ENCODE data around the gene ECHDC1. TPM values are rescaled to one million over a fixed set of nuclear protein-coding genes. Genes with fewer than 3 reads are reported as not detected.
A peak's percentile ranks its signal among the peaks of the same experiment; 100 is the strongest.

The ECHDC1 gene
- total and polyA plus RNA-seq, 5 donors, result 31.9 to 40.5 (median 33.0) TPM

- intact Hi-C loops (cut with DNase I), result no loop called here
- Histone ChIP-seq H3K27me3 (ENCODE audit: control insufficient read depth, insufficient read depth) (no peaks in the 10 kb centered on the region), H3K9me3 (ENCODE audit: control insufficient read depth, low read length) (no peaks in the 10 kb centered on the region), H3K4me1 (ENCODE audit: control insufficient read depth, insufficient read depth, low read length) (peaks cover 2% of the 10 kb centered on the region), H3K4me3 (ENCODE audit: low read length) (no peak overlapping the region), H3K27ac (ENCODE audit: low read length) (no peak overlapping the region)
- DNase-seq (no peak), ATAC-seq (no peak)
- 98% methylated on average over 1 of the region's 1 CpG for WGBS
Observed at GRCh38 chr6:127282184-127282583, 61.2 kb downstream of the ECHDC1 start.

- H3K27ac ChIP-seq (ENCODE audit: low read length), result no peak overlapping the region
- WGBS, result 27% methylated on average over 1 of the region's 1 CpG
- H3K9me3 ChIP-seq (ENCODE audit: control insufficient read depth, low read length), result no peaks in the 10 kb centered on the region
- H3K4me3 ChIP-seq (ENCODE audit: low read length), result no peak overlapping the region
- ATAC-seq (no peak), DNase-seq (no peak)
- H3K27me3 ChIP-seq (ENCODE audit: control insufficient read depth, insufficient read depth), result no peaks in the 10 kb centered on the region
- H3K4me1 ChIP-seq (ENCODE audit: control insufficient read depth, insufficient read depth, low read length), result peaks cover 2% of the 10 kb centered on the region
- intact Hi-C loops (cut with DNase I), result no loop called here
Observed at GRCh38 chr6:127279815-127280214, 63.6 kb downstream of the ECHDC1 start.

- no peaks in the 10 kb centered on the region for H3K27me3 ChIP-seq (ENCODE audit: control insufficient read depth, insufficient read depth)
- no peak for ATAC-seq
- peaks cover 5% of the 10 kb centered on the region for H3K4me1 ChIP-seq (ENCODE audit: control insufficient read depth, insufficient read depth, low read length)
- no peak overlapping the region for H3K4me3 ChIP-seq (ENCODE audit: low read length)
- no peak for DNase-seq
- no peaks in the 10 kb centered on the region for H3K9me3 ChIP-seq (ENCODE audit: control insufficient read depth, low read length)
- H3K27ac ChIP-seq (ENCODE audit: low read length), result no peak overlapping the region
- WGBS, result 88% methylated on average over 3 of the region's 3 CpGs
- intact Hi-C loops (cut with DNase I), result no loop called here
Observed at GRCh38 chr6:127277878-127278843, 65.2 kb downstream of the ECHDC1 start.

- WGBS, result 96% methylated on average over 1 of the region's 1 CpG
- Histone ChIP-seq H3K27me3 (ENCODE audit: control insufficient read depth, insufficient read depth) (no peaks in the 10 kb centered on the region), H3K9me3 (ENCODE audit: control insufficient read depth, low read length) (no peaks in the 10 kb centered on the region), H3K4me3 (ENCODE audit: low read length) (no peak overlapping the region), H3K27ac (ENCODE audit: low read length) (no peak overlapping the region), H3K4me1 (ENCODE audit: control insufficient read depth, insufficient read depth, low read length) (peaks cover 5% of the 10 kb centered on the region)
- no peak for ATAC-seq
- intact Hi-C loops (cut with DNase I), result no loop called here
- no peak for DNase-seq
Observed at GRCh38 chr6:127276331-127276730, 67.1 kb downstream of the ECHDC1 start.

- Histone ChIP-seq H3K27me3 (ENCODE audit: control insufficient read depth, insufficient read depth) (no peaks in the 10 kb centered on the region), H3K27ac (ENCODE audit: low read length) (no peak overlapping the region), H3K4me3 (ENCODE audit: low read length) (no peak overlapping the region), H3K9me3 (ENCODE audit: control insufficient read depth, low read length) (no peaks in the 10 kb centered on the region), H3K4me1 (ENCODE audit: control insufficient read depth, insufficient read depth, low read length) (peaks cover 5% of the 10 kb centered on the region)
- ATAC-seq (no peak), DNase-seq (no peak)
- 88% methylated on average over 2 of the region's 2 CpGs for WGBS
- intact Hi-C loops (cut with DNase I), result no loop called here
Observed at GRCh38 chr6:127273499-127273898, 69.9 kb downstream of the ECHDC1 start.

- H3K27ac ChIP-seq (ENCODE audit: low read length), result no peak overlapping the region
- no peaks in the 10 kb centered on the region for H3K27me3 ChIP-seq (ENCODE audit: control insufficient read depth, insufficient read depth)
- ATAC-seq (no peak), DNase-seq (no peak)
- intact Hi-C loops (cut with DNase I), result no loop called here
- peaks cover 5% of the 10 kb centered on the region for H3K4me1 ChIP-seq (ENCODE audit: control insufficient read depth, insufficient read depth, low read length)
- no peak overlapping the region for H3K4me3 ChIP-seq (ENCODE audit: low read length)
- no peaks in the 10 kb centered on the region for H3K9me3 ChIP-seq (ENCODE audit: control insufficient read depth, low read length)
- WGBS, result 89% methylated on average over 3 of the region's 3 CpGs
Observed at GRCh38 chr6:127272576-127272975, 70.8 kb downstream of the ECHDC1 start.

- Histone ChIP-seq H3K27me3 (ENCODE audit: control insufficient read depth, insufficient read depth) (no peaks in the 10 kb centered on the region), H3K4me3 (ENCODE audit: low read length) (peak overlapping the region; percentile 84), H3K9me3 (ENCODE audit: control insufficient read depth, low read length) (no peaks in the 10 kb centered on the region), H3K27ac (ENCODE audit: low read length) (peak overlapping the region; percentile 92), H3K4me1 (ENCODE audit: control insufficient read depth, insufficient read depth, low read length) (no peaks in the 10 kb centered on the region)
- ATAC-seq (no peak), DNase-seq (peak in 1 of 3 donors; percentile 40)
- 2% methylated on average over 16 of the region's 16 CpGs for WGBS
- intact Hi-C loops (cut with DNase I), result no loop called here
Observed at GRCh38 chr6:127267646-127268625, 75.5 kb downstream of the ECHDC1 start.

- intact Hi-C loops (cut with DNase I), result no loop called here
Observed at GRCh38 chr6:127266892-127267645, 76.3 kb downstream of the ECHDC1 start.

GRCh38 chr6:127266178-127266891, 77.1 kb downstream of the ECHDC1 start, which contains the start of gene RNF146:
Gene RNF146, plus strand, starts transcription at chr6:127266864. Its CDS starts 13,475 bp downstream, at chr6:127280339.
- Histone ChIP-seq H3K4me1 (ENCODE audit: control insufficient read depth, insufficient read depth, low read length) (no peaks in the 10 kb centered on the region), H3K9me3 (ENCODE audit: control insufficient read depth, low read length) (no peaks in the 10 kb centered on the region), H3K27me3 (ENCODE audit: control insufficient read depth, insufficient read depth) (no peaks in the 10 kb centered on the region), H3K27ac (ENCODE audit: low read length) (peak within 1 kb of the TSS; percentile 92), H3K4me3 (ENCODE audit: low read length) (peak within 1 kb of the TSS; percentile 84)
- WGBS, result under 1% methylated on average over 40 of the region's 40 CpGs
- peak; percentile 82 to 94 (median 92) for DNase-seq
- intact Hi-C loops (cut with DNase I), result no loop called here
- ATAC-seq, result peak; percentile 95 to 97

More at GRCh38 chr6:127266892-127267645, 76.3 kb downstream of the ECHDC1 start:
- ATAC-seq (peak; percentile 89 to 92), DNase-seq (peak; percentile 68 to 87 (median 85))
- Histone ChIP-seq H3K27ac (ENCODE audit: low read length) (peak overlapping the region; percentile 92), H3K4me1 (ENCODE audit: control insufficient read depth, insufficient read depth, low read length) (no peaks in the 10 kb centered on the region), H3K9me3 (ENCODE audit: control insufficient read depth, low read length) (no peaks in the 10 kb centered on the region), H3K27me3 (ENCODE audit: control insufficient read depth, insufficient read depth) (no peaks in the 10 kb centered on the region), H3K4me3 (ENCODE audit: low read length) (peak overlapping the region; percentile 84)
- under 1% methylated on average over 64 of the region's 64 CpGs for WGBS

GRCh38 chr6:127263481-127263880, 79.9 kb downstream of the ECHDC1 start:
- intact Hi-C loops (cut with DNase I), result no loop called here
- no peaks in the 10 kb centered on the region for H3K27me3 ChIP-seq (ENCODE audit: control insufficient read depth, insufficient read depth)
- H3K4me1 ChIP-seq (ENCODE audit: control insufficient read depth, insufficient read depth, low read length), result no peaks in the 10 kb centered on the region
- DNase-seq, result no peak
- WGBS, result 62% methylated on average over 4 of the region's 4 CpGs
- H3K4me3 ChIP-seq (ENCODE audit: low read length), result no peak overlapping the region
- ATAC-seq, result no peak
- H3K27ac ChIP-seq (ENCODE audit: low read length), result no peak overlapping the region
- H3K9me3 ChIP-seq (ENCODE audit: control insufficient read depth, low read length), result no peaks in the 10 kb centered on the region

Measured in right cardiac atrium (tissue), 5 donors.